C4-2B (cell line): ENCODE results near the gene RASGEF1C.

Source experiments
- CTCF ChIP-seq: fragments of 450-650 bp; conservative IDR thresholded peaks from 2 replicates; pipeline ENCODE4 v1.5.1; 2017; ENCODE audit warnings: mild to moderate bottlenecking
- ZFX ChIP-seq: fragments of 450-650 bp; IDR thresholded peaks from 2 replicates; pipeline ENCODE4 v1.6.1; 2017

- TF ChIP-seq CTCF (no peak), ZFX (no peak)
Observed at GRCh38 chr5:180166176-180166575, 42.8 kb downstream of the RASGEF1C start.
